GM12878 (cell line): ENCODE data around the gene UBE2E2. TPM values are rescaled to one million over a fixed set of nuclear protein-coding genes. Genes with fewer than 3 reads are reported as not detected.

Experiments
- ATAC-seq: fragments of 200-7000 bp; cut with Tn5 transposase; 3 replicates; pipeline ENCODE4 v1.9.1; 2020; ENCODE audit warnings: mild to moderate bottlenecking, moderate library complexity
- BruUV-seq: library from RNA; stranded (reverse); fragments of 400-500 nt; replicated peaks from 2 replicates; lab custom pipeline; 2021; lab: Mats Ljungman, UMichigan
- CTCF ChIA-PET: fragments of 300-600 bp; sonication (Branson Sonifier 250); formaldehyde crosslinking; extraction: SDS; loops from one replicate; lab custom pipeline; 2021; ENCODE audit warnings: inconsistent platforms; lab: Yijun Ruan, JAX
- POLR2A ChIA-PET: fragments of 350-600 bp; formaldehyde crosslinking; extraction: SDS; loops from one replicate; lab custom pipeline; 2021; ENCODE audit warnings: inconsistent platforms; lab: Charles Lee
- RAD21 ChIA-PET: fragments of 300-600 bp; sonication (Branson Sonifier 250); formaldehyde crosslinking; loops from one replicate; lab custom pipeline; 2023; ENCODE audit warnings: antibody characterized with exemption; ENCODE audit not compliant: unreplicated experiment; lab: Charles Lee
- SMC1A ChIA-PET: fragments of 300-600 bp; sonication (Branson Sonifier 250); formaldehyde crosslinking; loops from one replicate; lab custom pipeline; 2023; ENCODE audit not compliant: unreplicated experiment, uncharacterized antibody; lab: Charles Lee
- DNase-seq: peaks from one replicate; pipeline ENCODE4 v3.0.0-alpha.2; 2011; ENCODE audit warnings: low read depth, low spot score
- FAIRE-seq: peaks from 3 replicates; lab custom pipeline; 2011; peaks lifted over from hg19 to GRCh38; lab: Jason Lieb, UNC
- H2AFZ ChIP-seq: 2 replicates; pipeline ENCODE4 v1.6.0; 2011; ENCODE audit warnings: low read depth, low read length, control low read depth; ENCODE audit not compliant: control insufficient read depth
- H3K27ac ChIP-seq: 2 replicates; pipeline ENCODE4 v1.5.1; 2011; ENCODE audit warnings: control low read depth; ENCODE audit not compliant: control insufficient read depth, insufficient read depth
- H3K27me3 ChIP-seq, 2 experiments: replicated peaks in 1 of 2; 2 replicates each; pipeline versions ENCODE4 v1.6.0 to v1.6.1; 2011; ENCODE audit warnings: low read length in 1 of 2; ENCODE audit not compliant: control insufficient read depth in 2 of 2, insufficient read depth in 2 of 2
- H3K36me3 ChIP-seq, 2 experiments: 2 replicates each; pipeline ENCODE4 v1.5.1; 2011; ENCODE audit warnings: low read length in 1 of 2; ENCODE audit not compliant: control insufficient read depth in 2 of 2, insufficient read depth in 2 of 2
- H3K4me1 ChIP-seq: 2 replicates; pipeline ENCODE4 v1.6.1; 2011; ENCODE audit warnings: mild to moderate bottlenecking, low read length, moderate library complexity, mixed read lengths; ENCODE audit not compliant: control insufficient read depth, insufficient read depth
- H3K4me2 ChIP-seq: 2 replicates; pipeline ENCODE4 v1.6.0; 2011; ENCODE audit warnings: control low read depth; ENCODE audit not compliant: control insufficient read depth, insufficient read depth
- H3K4me3 ChIP-seq: fragments of 200-600 bp; sonication (generic); 2 replicates; pipeline ENCODE4 v1.5.1; 2016
- H3K79me2 ChIP-seq: 2 replicates; pipeline ENCODE4 v1.6.0; 2011; ENCODE audit warnings: low read length; ENCODE audit not compliant: control insufficient read depth, insufficient read depth
- H3K9ac ChIP-seq: 2 replicates; pipeline ENCODE4 v1.8.0; 2011; ENCODE audit warnings: low read length, control low read depth, mixed read lengths; ENCODE audit not compliant: control insufficient read depth, insufficient read depth
- H3K9me3 ChIP-seq: replicated peaks from 3 replicates; pipeline ENCODE4 v1.5.1; 2011; ENCODE audit warnings: mild to moderate bottlenecking, low read length; ENCODE audit not compliant: control insufficient read depth, insufficient read depth
- H4K20me1 ChIP-seq: 2 replicates; pipeline ENCODE4 v1.6.0; 2011; ENCODE audit not compliant: control insufficient read depth, insufficient read depth
- HDGF ChIP-seq: fragments of 450-650 bp; IDR thresholded peaks from 2 replicates; pipeline ENCODE4 v1.6.1; 2016; ENCODE audit warnings: antibody characterized with exemption
- NBN ChIP-seq: fragments of 450-650 bp; IDR thresholded peaks from 2 replicates; pipeline ENCODE4 v1.6.1; 2016
- NFIC ChIP-seq: IDR thresholded peaks from 2 replicates; pipeline ENCODE4 v1.6.1; 2012; ENCODE audit warnings: low read depth, mild to moderate bottlenecking, inconsistent platforms, low read length, moderate library complexity
- NFYA ChIP-seq: IDR thresholded peaks from 2 replicates; pipeline ENCODE4 v1.6.1; 2011; ENCODE audit warnings: low read depth, mild to moderate bottlenecking, low read length, improper control_type of control experiment, borderline replicate concordance
- SMAD5 ChIP-seq: IDR thresholded peaks from 2 replicates; pipeline ENCODE4 v1.6.1; 2016; ENCODE audit warnings: antibody characterized with exemption, low read depth
- STAT1 ChIP-seq: fragments of 450-650 bp; conservative IDR thresholded peaks from 2 replicates; pipeline ENCODE4 v1.6.1; 2014; ENCODE audit warnings: antibody characterized with exemption, mild to moderate bottlenecking
- ZNF207 ChIP-seq: fragments of 450-650 bp; IDR thresholded peaks from 2 replicates; pipeline ENCODE4 v1.6.1; 2014; ENCODE audit warnings: antibody characterized with exemption, mild to moderate bottlenecking, borderline replicate concordance
- ZNF274 ChIP-seq: IDR thresholded peaks from one replicate; pipeline ENCODE4 v1.8.0; 2011; ENCODE audit not compliant: insufficient read length, insufficient read depth
- WGBS: methylation state at CpG from one replicate; pipeline ENCODE4 v1.1.6; 2016; ENCODE audit warnings: low lambda C conversion rate; ENCODE audit not compliant: insufficient replicate concordance, insufficient coverage; ENCODE audit errors: missing lambda C conversion rate; 5-methylcytosine and 5-hydroxymethylcytosine counted together
- in situ Hi-C: fragments of 300-500 bp; cut with MboI; formaldehyde crosslinking; loops from 9 replicates; pipeline ENCODE4 v1.14.3; 2018; ENCODE audit warnings: mixed read lengths
- intact Hi-C: fragments of 100-400 bp; cut with micrococcal nuclease; formaldehyde crosslinking; loops from one replicate; pipeline ENCODE4 v1.14.2; 2022; ENCODE audit not compliant: unreplicated experiment
- polyA plus RNA-seq, 11 experiments: library from polyadenylated mRNA; depleted of rRNA in 4 of 11; unstranded in 6 of 11; stranded (reverse) in 5 of 11; fragments of >200 nt; fragmentation: Nextera tagmentation in 4 of 11; fragmentation: Illumina TruSeq in 1 of 11; extraction: Ambion mirVana in 4 of 11; extraction: Trizol in 1 of 11; gene quantifications; 1 replicate in 1 of 11; 2 replicates in 10 of 11; pipeline versions ENCODE4 v1.2.1 to v1.2.3, GENCODE V29; 2011 to 2016; ENCODE audit warnings: inconsistent platforms in 2 of 11, missing spikeins in 2 of 11, low read depth in 1 of 11
- total RNA-seq, 4 experiments: library from RNA; depleted of rRNA in 3 of 4; stranded (reverse); fragments of >200 nt in 3 of 4; fragmentation: Illumina TruSeq in 1 of 4; extraction: Trizol in 1 of 4; gene quantifications; 2 replicates each; pipeline versions ENCODE4 v1.2.1 to v1.2.3, GENCODE V29; 2013 to 2021
- TF ChIP-seq, protein P1 (sequence below): fragments of 450-650 bp; IDR thresholded peaks from 2 replicates; pipeline ENCODE4 v1.6.1; 2018; ENCODE audit warnings: mild to moderate bottlenecking, low read depth, moderate library complexity; ENCODE audit not compliant: partially characterized antibody
- TF ChIP-seq, protein P2 (sequence below): IDR thresholded peaks from 2 replicates; pipeline ENCODE4 v1.6.1; 2012; ENCODE audit warnings: low read length, inconsistent platforms

The UBE2E2 gene
- total and polyA plus RNA-seq, 10 of the 15 experiments (the other 5 are each of a cell fraction or from before 2014, with no cell fraction given) = 8.7 to 71.0 (median 36.4) TPM

DNA sequence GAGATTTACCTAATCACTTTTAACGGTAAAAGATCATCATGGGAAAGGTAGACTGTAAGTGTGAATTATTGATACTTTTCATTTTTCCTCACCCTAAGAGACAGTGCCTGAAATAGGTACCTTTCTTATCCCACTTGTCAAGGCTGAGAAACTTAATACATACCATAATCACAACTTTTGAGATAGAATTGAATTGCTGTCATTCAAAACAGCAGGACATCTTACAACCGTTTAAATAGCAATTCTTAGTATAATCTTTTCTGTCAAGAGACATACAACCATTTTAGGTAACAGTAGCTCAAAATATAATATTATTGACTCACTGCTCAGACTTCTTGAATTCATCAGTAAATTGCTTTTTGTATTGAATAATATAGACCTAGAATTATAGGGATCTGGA is 10.7 kb downstream of the UBE2E2 start:
- BruUV-seq = no TSS peak

More for the DNA sequence above, 10.7 kb downstream of the UBE2E2 start:
- DNase-seq (no peak), ATAC-seq (no peak), FAIRE-seq (no peak)
- Histone ChIP-seq H3K27me3 (no peaks in the 10 kb centered on the region), H3K27ac (no peak overlapping the region), H3K9me3 (no peaks in the 10 kb centered on the region), H3K79me2 (peaks cover 49% of the 10 kb centered on the region), H3K4me3 (no peak overlapping the region), H3K36me3 (no peaks in the 10 kb centered on the region; a peak in 1 of 4 replicates), H3K4me1 (peaks cover 9% of the 10 kb centered on the region), H3K4me2 (no peak overlapping the region), H3K9ac (no peak overlapping the region), H4K20me1 (no peaks in the 10 kb centered on the region), H2AFZ (no peak overlapping the region)
- intact Hi-C loops (no loop called here), in situ Hi-C loops (no loop called here)
- ChIA-PET CTCF (no interaction called here), RAD21 (no interaction called here), POLR2A (interaction anchor here (0.6 to 0.7 kb wide), 2 partner anchors 636 to 640 kb away, joined by 3 read pairs; no protein-coding TSS in a partner anchor), SMC1A (interaction anchor here (1.1 to 1.3 kb wide), 2 partner anchors 27 to 116 kb away, joined by 3 read pairs; no protein-coding TSS in a partner anchor)
- WGBS = 79% methylated on average over 2 of the region's 2 CpGs
- TF ChIP-seq, protein P1, sequence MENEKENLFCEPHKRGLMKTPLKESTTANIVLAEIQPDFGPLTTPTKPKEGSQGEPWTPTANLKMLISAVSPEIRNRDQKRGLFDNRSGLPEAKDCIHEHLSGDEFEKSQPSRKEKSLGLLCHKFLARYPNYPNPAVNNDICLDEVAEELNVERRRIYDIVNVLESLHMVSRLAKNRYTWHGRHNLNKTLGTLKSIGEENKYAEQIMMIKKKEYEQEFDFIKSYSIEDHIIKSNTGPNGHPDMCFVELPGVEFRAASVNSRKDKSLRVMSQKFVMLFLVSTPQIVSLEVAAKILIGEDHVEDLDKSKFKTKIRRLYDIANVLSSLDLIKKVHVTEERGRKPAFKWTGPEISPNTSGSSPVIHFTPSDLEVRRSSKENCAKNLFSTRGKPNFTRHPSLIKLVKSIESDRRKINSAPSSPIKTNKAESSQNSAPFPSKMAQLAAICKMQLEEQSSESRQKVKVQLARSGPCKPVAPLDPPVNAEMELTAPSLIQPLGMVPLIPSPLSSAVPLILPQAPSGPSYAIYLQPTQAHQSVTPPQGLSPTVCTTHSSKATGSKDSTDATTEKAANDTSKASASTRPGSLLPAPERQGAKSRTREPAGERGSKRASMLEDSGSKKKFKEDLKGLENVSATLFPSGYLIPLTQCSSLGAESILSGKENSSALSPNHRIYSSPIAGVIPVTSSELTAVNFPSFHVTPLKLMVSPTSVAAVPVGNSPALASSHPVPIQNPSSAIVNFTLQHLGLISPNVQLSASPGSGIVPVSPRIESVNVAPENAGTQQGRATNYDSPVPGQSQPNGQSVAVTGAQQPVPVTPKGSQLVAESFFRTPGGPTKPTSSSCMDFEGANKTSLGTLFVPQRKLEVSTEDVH = no peak
- TF ChIP-seq STAT1 (no peak), SMAD5 (no peak), HDGF (no peak), ZNF207 (no peak), NBN (no peak), NFYA (no peak), NFIC (no peak), ZNF274 (no peak)
- TF ChIP-seq, protein P2, sequence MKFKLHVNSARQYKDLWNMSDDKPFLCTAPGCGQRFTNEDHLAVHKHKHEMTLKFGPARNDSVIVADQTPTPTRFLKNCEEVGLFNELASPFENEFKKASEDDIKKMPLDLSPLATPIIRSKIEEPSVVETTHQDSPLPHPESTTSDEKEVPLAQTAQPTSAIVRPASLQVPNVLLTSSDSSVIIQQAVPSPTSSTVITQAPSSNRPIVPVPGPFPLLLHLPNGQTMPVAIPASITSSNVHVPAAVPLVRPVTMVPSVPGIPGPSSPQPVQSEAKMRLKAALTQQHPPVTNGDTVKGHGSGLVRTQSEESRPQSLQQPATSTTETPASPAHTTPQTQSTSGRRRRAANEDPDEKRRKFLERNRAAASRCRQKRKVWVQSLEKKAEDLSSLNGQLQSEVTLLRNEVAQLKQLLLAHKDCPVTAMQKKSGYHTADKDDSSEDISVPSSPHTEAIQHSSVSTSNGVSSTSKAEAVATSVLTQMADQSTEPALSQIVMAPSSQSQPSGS = no peak
